A549 (cell line): Measurements from ENCODE around the gene MAN2B2. TPM values are rescaled to one million over a fixed set of nuclear protein-coding genes. Genes with fewer than 3 reads are reported as not detected.
"Not testable (repeated sequence)": the region's sequence is repeated elsewhere in the genome, so short reads cannot be mapped to it uniquely, and the experiment has no call there.

Experiments
- ATAC-seq, 2 experiments: fragments of 200-7000 bp in 1 of 2; fragments of >200 bp in 1 of 2; cut with Nextera tagmentation in 1 of 2; cut with Tn5 transposase in 1 of 2; 3 replicates each; pipeline versions ENCODE4 v1.8.0 to v1.9.1; 2018 to 2020; ENCODE audit warnings: mild to moderate bottlenecking in 1 of 2, moderate library complexity in 1 of 2
- CTCF ChIA-PET: fragments of 300-600 bp; sonication (Branson Sonifier 250); formaldehyde crosslinking; extraction: SDS; loops from one replicate; lab custom pipeline; 2021; ENCODE audit warnings: antibody characterized with exemption, inconsistent platforms; lab: Yijun Ruan, JAX
- POLR2A ChIA-PET: fragments of 350-600 bp; formaldehyde crosslinking; extraction: SDS; loops from one replicate; lab custom pipeline; 2021; ENCODE audit warnings: antibody characterized with exemption, inconsistent platforms; lab: Yijun Ruan, JAX
- DNase-seq, 2 experiments: peaks; one replicate each; pipeline versions ENCODE4 v3.0.0 to v3.0.0-alpha.2; 2011 to 2016; ENCODE audit warnings: low read depth in 1 of 2, low spot score in 1 of 2
- FAIRE-seq: peaks from 2 replicates; lab custom pipeline; 2011; peaks lifted over from hg19 to GRCh38; lab: Jason Lieb, UNC
- H3K27ac ChIP-seq, 2 experiments: fragments of >200 bp; sonication (Bioruptor Twin); formaldehyde crosslinking; 3 replicates each; pipeline ENCODE4 v1.5.1; 2016 to 2017
- H3K4me1 ChIP-seq: fragments of >200 bp; sonication (Bioruptor Twin); formaldehyde crosslinking; 3 replicates; pipeline ENCODE4 v1.6.1; 2016
- H3K4me2 ChIP-seq: fragments of >200 bp; sonication (Bioruptor Twin); formaldehyde crosslinking; 3 replicates; pipeline ENCODE4 v1.6.1; 2016
- H3K4me3 ChIP-seq: fragments of >200 bp; sonication (Bioruptor Twin); formaldehyde crosslinking; 3 replicates; pipeline ENCODE4 v1.5.1; 2016
- H3K9me3 ChIP-seq: fragments of >200 bp; sonication (Bioruptor Twin); formaldehyde crosslinking; 3 replicates; pipeline ENCODE4 v1.6.1; 2016
- CEBPB ChIP-seq, 2 experiments: fragments of >200 bp in 1 of 2; sonication (Bioruptor Twin) in 1 of 2; formaldehyde crosslinking in 1 of 2; IDR thresholded peaks; 2 replicates each; pipeline ENCODE4 v1.6.1; 2012 to 2016
- CHD2 ChIP-seq: fragments of 150-350 bp; IDR thresholded peaks from 2 replicates; pipeline ENCODE4 v1.6.1; 2014; ENCODE audit warnings: low read length; ENCODE audit not compliant: partially characterized antibody
- FOSB ChIP-seq: fragments of 250-450 bp; sonication (Bioruptor Pico); IDR thresholded peaks from 2 replicates; pipeline ENCODE4 v1.5.0; 2020; ENCODE audit warnings: mild to moderate bottlenecking, moderate library complexity
- FOXS1 ChIP-seq: fragments of 250-450 bp; sonication (Bioruptor Pico); IDR thresholded peaks from 2 replicates; pipeline ENCODE4 v1.5.0; 2020; ENCODE audit warnings: mild to moderate bottlenecking, moderate library complexity
- HDAC2 ChIP-seq: fragments of 200-600 bp; sonication (generic); IDR thresholded peaks from 2 replicates; pipeline ENCODE4 v1.6.1; 2016
- HEYL ChIP-seq: fragments of 250-450 bp; sonication (Bioruptor Pico); IDR thresholded peaks from 2 replicates; pipeline ENCODE4 v1.8.0; 2021; ENCODE audit warnings: mild to moderate bottlenecking, moderate library complexity
- JUNB ChIP-seq: fragments of >200 bp; sonication (Bioruptor Twin); formaldehyde crosslinking; IDR thresholded peaks from 2 replicates; pipeline ENCODE4 v1.6.1; 2016
- KDM5A ChIP-seq: fragments of 200-600 bp; sonication (generic); IDR thresholded peaks from 2 replicates; pipeline ENCODE4 v1.6.1; 2016; ENCODE audit warnings: antibody characterized with exemption, mild to moderate bottlenecking
- MAX ChIP-seq: IDR thresholded peaks from 2 replicates; pipeline ENCODE4 v1.6.1; 2012
- PBX3 ChIP-seq: IDR thresholded peaks from 2 replicates; pipeline ENCODE4 v1.6.1; 2012
- RAD21 ChIP-seq, 2 experiments: fragments of >200 bp in 1 of 2; sonication (Bioruptor Twin) in 1 of 2; formaldehyde crosslinking in 1 of 2; IDR thresholded peaks in 1 of 2; conservative IDR thresholded peaks in 1 of 2; 2 replicates in 1 of 2; 3 replicates in 1 of 2; pipeline ENCODE4 v1.6.1; 2012 to 2018; ENCODE audit warnings: inconsistent platforms in 1 of 2
- RNF2 ChIP-seq: fragments of 200-600 bp; sonication (generic); IDR thresholded peaks from 2 replicates; pipeline ENCODE4 v1.6.1; 2016; ENCODE audit warnings: low read depth, mild to moderate bottlenecking, antibody characterized with exemption, moderate library complexity, borderline replicate concordance
- SMC3 ChIP-seq: fragments of >200 bp; sonication (Bioruptor Twin); formaldehyde crosslinking; IDR thresholded peaks from 3 replicates; pipeline ENCODE4 v1.6.1; 2018; ENCODE audit warnings: inconsistent platforms
- TFCP2L1 ChIP-seq: fragments of 250-450 bp; sonication (Bioruptor Pico); IDR thresholded peaks from 2 replicates; pipeline ENCODE4 v1.5.0; 2021; ENCODE audit warnings: mild to moderate bottlenecking
- ZNF302 ChIP-seq: fragments of 250-450 bp; sonication (Bioruptor Pico); IDR thresholded peaks from 2 replicates; pipeline ENCODE4 v1.9.0; 2021; ENCODE audit warnings: inconsistent platforms, mild to moderate bottlenecking, moderate library complexity
- WGBS: methylation state at CpG from one replicate; pipeline ENCODE4 v1.1.6; 2017; ENCODE audit errors: missing lambda C conversion rate; 5-methylcytosine and 5-hydroxymethylcytosine counted together
- polyA plus RNA-seq, 4 experiments: library from polyadenylated mRNA; depleted of rRNA in 3 of 4; stranded (reverse); fragments of >200 nt; fragmentation: RNase III in 1 of 4; extraction: RNeasy Plus Mini Kit Qiagen cat#74134 plus additional on column Dnase treatment in 1 of 4; gene quantifications; 2 replicates in 3 of 4; 3 replicates in 1 of 4; pipeline ENCODE4 v1.2.3, GENCODE V29; 2011 to 2017

The MAN2B2 gene
- polyA plus RNA-seq, 2 of the 4 experiments (the other 2 are of a cell fraction) = 6.3 to 8.4 TPM

GRCh38 chr4:6627832-6628231 is 52.8 kb downstream of the MAN2B2 start:
- DNase-seq = no peak
- WGBS = 74% methylated on average over 3 of the region's 3 CpGs
- ATAC-seq = no peak
- ChIA-PET POLR2A (no interaction called here), CTCF (interaction anchor here (0.6 kb wide), 1 partner anchor 791 kb away, joined by 3 read pairs; no protein-coding TSS in a partner anchor)
- H3K4me3 ChIP-seq = no peak overlapping the region
- H3K27ac ChIP-seq = no peak overlapping the region
- no peaks in the 10 kb centered on the region for H3K9me3 ChIP-seq
- peaks cover 3% of the 10 kb centered on the region; the same call in 1 of the 3 replicates for H3K4me1 ChIP-seq
- H3K4me2 ChIP-seq = no peak overlapping the region
- TF ChIP-seq MAX = no peak
- no peak for TF ChIP-seq HDAC2
- no peak for TF ChIP-seq ZNF302 (CRISPR knock-in tag)
- TF ChIP-seq PBX3 = no peak
- TF ChIP-seq TFCP2L1 (CRISPR knock-in tag) = no peak
- no peak for TF ChIP-seq SMC3
- no peak for TF ChIP-seq FOSB
- FAIRE-seq = no peak

GRCh38 chr4:6628484-6628883 is 53.5 kb downstream of the MAN2B2 start:
- CTCF ChIA-PET = interaction anchor here (0.6 kb wide), 1 partner anchor 30 kb away, joined by 3 read pairs; no protein-coding TSS in a partner anchor
- DNase-seq, H3K27ac ChIP-seq, FAIRE-seq, ATAC-seq, H3K9me3 ChIP-seq, H3K4me2 ChIP-seq, H3K4me3 ChIP-seq, H3K4me1 ChIP-seq: not testable (repeated sequence)
- 100% methylated on average over 1 of the region's 1 CpG for WGBS
- POLR2A ChIA-PET = interaction anchor here (0.9 kb wide), 1 partner anchor 12 kb away, joined by 3 read pairs; no protein-coding TSS in a partner anchor

GRCh38 chr4:6632125-6632524 is 57.1 kb downstream of the MAN2B2 start:
- no peak for ATAC-seq
- ChIA-PET POLR2A (no interaction called here), CTCF (interaction anchor here (1.4 kb wide), 1 partner anchor 12 kb away, joined by 3 read pairs; no protein-coding TSS in a partner anchor)
- 96% methylated on average over 4 of the region's 4 CpGs for WGBS
- peaks cover 14% of the 10 kb centered on the region; the same call in 2 of the 3 replicates for H3K4me1 ChIP-seq
- H3K27ac ChIP-seq = peak overlapping the region in 1 of 2 experiments; percentile 61; a peak in 1 of 6 replicates
- no peak for DNase-seq
- no peak for FAIRE-seq
- no peaks in the 10 kb centered on the region for H3K9me3 ChIP-seq
- no peak overlapping the region for H3K4me2 ChIP-seq
- no peak overlapping the region for H3K4me3 ChIP-seq
- TF ChIP-seq JUNB (no peak), RNF2 (no peak), MAX (no peak), HEYL (CRISPR knock-in tag) (no peak), KDM5A (no peak), ZNF302 (CRISPR knock-in tag) (no peak), RAD21 (conservative IDR thresholded peaks at IDR 0.05 in 1 of 2, IDR thresholded peaks at IDR 0.05 in 1 of 2) (no peak), FOXS1 (CRISPR knock-in tag) (no peak)

GRCh38 chr4:6633091-6633906 is 58.3 kb downstream of the MAN2B2 start:
- Histone ChIP-seq H3K4me1 (peaks cover 14% of the 10 kb centered on the region; the same call in 2 of the 3 replicates), H3K4me2 (peak overlapping the region; percentile 31; the same call in 2 of the 3 replicates), H3K9me3 (no peaks in the 10 kb centered on the region), H3K4me3 (no peak overlapping the region), H3K27ac (peak overlapping the region; percentile 37 to 61; a peak in 4 of 6 replicates)
- peak; percentile 44 to 63; a peak in 2 of 4 replicates for TF ChIP-seq CEBPB (IDR thresholded peaks at IDR 0.05)
- no peak for TF ChIP-seq CHD2
- WGBS = 58% methylated on average over 8 of the region's 10 CpGs
- FAIRE-seq (no peak), DNase-seq (no peak), ATAC-seq (no peak)
- ChIA-PET POLR2A (interaction anchor here (0.8 kb wide), 1 partner anchor 40 kb away, joined by 3 read pairs; a partner anchor contains a TSS), CTCF (interaction anchor here (1.0 to 1.4 kb wide), 2 partner anchors 11 to 31 kb away, joined by 3 to 5 read pairs; no protein-coding TSS in a partner anchor)
